GM12878 (cell line): ENCODE measurements around the gene DSE. TPM values are rescaled to one million over a fixed set of nuclear protein-coding genes. Genes with fewer than 3 reads are reported as not detected.

Experiments
- ATF7 ChIP-seq: fragments of 450-650 bp; IDR thresholded peaks from 2 replicates; pipeline ENCODE4 v1.6.1; 2016; ENCODE audit warnings: low read depth, mild to moderate bottlenecking
- CBX5 ChIP-seq: sonication (generic); IDR thresholded peaks from 2 replicates; pipeline ENCODE4 v1.6.1; 2016; ENCODE audit warnings: low read depth, moderate library complexity, mild to moderate bottlenecking, inconsistent platforms
- CUX1 ChIP-seq: IDR thresholded peaks from 2 replicates; pipeline ENCODE4 v1.6.1; 2012; ENCODE audit warnings: improper control_type of control experiment, low read depth, low read length; ENCODE audit not compliant: insufficient replicate concordance
- EGR1 ChIP-seq, 2 experiments: IDR thresholded peaks; 1 replicate in 1 of 2; 2 replicates in 1 of 2; pipeline ENCODE4 v1.6.1; 2011 to 2012; ENCODE audit warnings: low read depth in 2 of 2, low read length in 2 of 2, borderline replicate concordance in 1 of 2, mild to moderate bottlenecking in 1 of 2, moderate library complexity in 1 of 2
- ESRRA ChIP-seq: IDR thresholded peaks from 2 replicates; pipeline ENCODE4 v1.6.1; 2012; ENCODE audit warnings: mild to moderate bottlenecking, low read length, improper control_type of control experiment
- JUND ChIP-seq: IDR thresholded peaks from 2 replicates; pipeline ENCODE4 v1.6.1; 2012; ENCODE audit warnings: low read depth, mild to moderate bottlenecking, low read length, improper control_type of control experiment, moderate library complexity
- MEF2A ChIP-seq: IDR thresholded peaks from 2 replicates; pipeline ENCODE4 v1.6.1; 2011; ENCODE audit warnings: low read depth, mild to moderate bottlenecking, low read length, moderate library complexity; ENCODE audit not compliant: insufficient read depth
- polyA plus RNA-seq, 11 experiments: library from polyadenylated mRNA; depleted of rRNA in 4 of 11; unstranded in 6 of 11; stranded (reverse) in 5 of 11; fragments of >200 nt; fragmentation: Nextera tagmentation in 4 of 11; fragmentation: Illumina TruSeq in 1 of 11; extraction: Ambion mirVana in 4 of 11; extraction: Trizol in 1 of 11; gene quantifications; 1 replicate in 1 of 11; 2 replicates in 10 of 11; pipeline versions ENCODE4 v1.2.1 to v1.2.3, GENCODE V29; 2011 to 2016; ENCODE audit warnings: inconsistent platforms in 2 of 11, missing spikeins in 2 of 11, low read depth in 1 of 11
- total RNA-seq, 4 experiments: library from RNA; depleted of rRNA in 3 of 4; stranded (reverse); fragments of >200 nt in 3 of 4; fragmentation: Illumina TruSeq in 1 of 4; extraction: Trizol in 1 of 4; gene quantifications; 2 replicates each; pipeline versions ENCODE4 v1.2.1 to v1.2.3, GENCODE V29; 2013 to 2021
- TF ChIP-seq, protein P1 (sequence below): fragments of 150-350 bp; IDR thresholded peaks from 2 replicates; pipeline ENCODE4 v1.6.1; 2016; ENCODE audit warnings: low read depth, low read length
- TF ChIP-seq, protein P2 (sequence below): fragments of 450-650 bp; IDR thresholded peaks from 2 replicates; pipeline ENCODE4 v1.6.1; 2017; ENCODE audit warnings: low read depth, mild to moderate bottlenecking, moderate library complexity

DSE gene
- total and polyA plus RNA-seq, 10 of the 15 experiments (the other 5 are each of a cell fraction or from before 2014, with no cell fraction given), result 12.6 to 76.4 (median 43.0) TPM

DNA sequence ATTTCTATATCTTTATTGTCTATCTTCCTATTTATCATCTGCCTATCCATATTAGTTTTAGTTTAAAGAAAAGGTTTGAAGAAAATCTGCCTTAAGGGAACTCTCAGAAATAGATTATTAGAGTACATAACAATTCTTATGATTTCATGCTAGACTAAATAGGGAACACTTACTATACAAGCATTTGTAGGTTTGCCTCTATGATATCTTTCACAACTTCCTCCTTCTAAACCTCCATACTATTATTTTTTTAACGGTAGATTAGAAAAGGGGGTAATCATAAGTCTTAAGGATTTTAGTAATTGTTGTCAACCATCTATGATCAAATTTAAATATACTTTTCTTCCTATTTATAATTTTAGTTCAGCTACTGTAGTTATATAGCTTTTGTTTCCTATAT is 11.6 kb upstream of the DSE start (continued):
- TF ChIP-seq, protein P1, sequence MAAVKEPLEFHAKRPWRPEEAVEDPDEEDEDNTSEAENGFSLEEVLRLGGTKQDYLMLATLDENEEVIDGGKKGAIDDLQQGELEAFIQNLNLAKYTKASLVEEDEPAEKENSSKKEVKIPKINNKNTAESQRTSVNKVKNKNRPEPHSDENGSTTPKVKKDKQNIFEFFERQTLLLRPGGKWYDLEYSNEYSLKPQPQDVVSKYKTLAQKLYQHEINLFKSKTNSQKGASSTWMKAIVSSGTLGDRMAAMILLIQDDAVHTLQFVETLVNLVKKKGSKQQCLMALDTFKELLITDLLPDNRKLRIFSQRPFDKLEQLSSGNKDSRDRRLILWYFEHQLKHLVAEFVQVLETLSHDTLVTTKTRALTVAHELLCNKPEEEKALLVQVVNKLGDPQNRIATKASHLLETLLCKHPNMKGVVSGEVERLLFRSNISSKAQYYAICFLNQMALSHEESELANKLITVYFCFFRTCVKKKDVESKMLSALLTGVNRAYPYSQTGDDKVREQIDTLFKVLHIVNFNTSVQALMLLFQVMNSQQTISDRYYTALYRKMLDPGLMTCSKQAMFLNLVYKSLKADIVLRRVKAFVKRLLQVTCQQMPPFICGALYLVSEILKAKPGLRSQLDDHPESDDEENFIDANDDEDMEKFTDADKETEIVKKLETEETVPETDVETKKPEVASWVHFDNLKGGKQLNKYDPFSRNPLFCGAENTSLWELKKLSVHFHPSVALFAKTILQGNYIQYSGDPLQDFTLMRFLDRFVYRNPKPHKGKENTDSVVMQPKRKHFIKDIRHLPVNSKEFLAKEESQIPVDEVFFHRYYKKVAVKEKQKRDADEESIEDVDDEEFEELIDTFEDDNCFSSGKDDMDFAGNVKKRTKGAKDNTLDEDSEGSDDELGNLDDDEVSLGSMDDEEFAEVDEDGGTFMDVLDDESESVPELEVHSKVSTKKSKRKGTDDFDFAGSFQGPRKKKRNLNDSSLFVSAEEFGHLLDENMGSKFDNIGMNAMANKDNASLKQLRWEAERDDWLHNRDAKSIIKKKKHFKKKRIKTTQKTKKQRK, result no peak
- TF ChIP-seq CUX1, result no peak
- no peak for TF ChIP-seq ESRRA
- TF ChIP-seq ATF7, result no peak
- TF ChIP-seq, protein P2, sequence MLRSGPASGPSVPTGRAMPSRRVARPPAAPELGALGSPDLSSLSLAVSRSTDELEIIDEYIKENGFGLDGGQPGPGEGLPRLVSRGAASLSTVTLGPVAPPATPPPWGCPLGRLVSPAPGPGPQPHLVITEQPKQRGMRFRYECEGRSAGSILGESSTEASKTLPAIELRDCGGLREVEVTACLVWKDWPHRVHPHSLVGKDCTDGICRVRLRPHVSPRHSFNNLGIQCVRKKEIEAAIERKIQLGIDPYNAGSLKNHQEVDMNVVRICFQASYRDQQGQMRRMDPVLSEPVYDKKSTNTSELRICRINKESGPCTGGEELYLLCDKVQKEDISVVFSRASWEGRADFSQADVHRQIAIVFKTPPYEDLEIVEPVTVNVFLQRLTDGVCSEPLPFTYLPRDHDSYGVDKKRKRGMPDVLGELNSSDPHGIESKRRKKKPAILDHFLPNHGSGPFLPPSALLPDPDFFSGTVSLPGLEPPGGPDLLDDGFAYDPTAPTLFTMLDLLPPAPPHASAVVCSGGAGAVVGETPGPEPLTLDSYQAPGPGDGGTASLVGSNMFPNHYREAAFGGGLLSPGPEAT, result no peak
- TF ChIP-seq CBX5, result no peak
- TF ChIP-seq EGR1 (IDR thresholded peaks at IDR 0.05; ENCODE audit: borderline replicate concordance in 1 of 2, low read depth in 2 of 2, low read length in 2 of 2), result no peak
- TF ChIP-seq JUND, result no peak
- TF ChIP-seq MEF2A, result no peak
- TF ChIP-seq, all 136 proteins: peak for 0
